Smooth muscle cell (in vitro differentiated cells): ENCODE measurements around the gene CNOT10. TPM values are rescaled to one million over a fixed set of nuclear protein-coding genes. Genes with fewer than 3 reads are reported as not detected.
"Not testable (repeated sequence)": the region's sequence is repeated elsewhere in the genome, so short reads cannot be mapped to it uniquely, and the experiment has no call there.

Experiments used
- DNase-seq: peaks from one replicate; lab custom pipeline; 2025; ENCODE audit not compliant: unreplicated experiment; lab: John Stamatoyannopoulos, UW
- H2AFZ ChIP-seq: fragments of 200-600 bp; sonication (generic); 2 replicates; pipeline ENCODE4 v1.6.0; 2016; ENCODE audit warnings: antibody characterized with exemption, low read depth, mild to moderate bottlenecking
- H3F3A ChIP-seq: fragments of 200-600 bp; sonication (generic); 2 replicates; pipeline ENCODE4 v1.6.0; 2017; ENCODE audit warnings: antibody characterized with exemption, low read depth
- H3K27ac ChIP-seq: fragments of 200-600 bp; sonication (generic); 2 replicates; pipeline ENCODE4 v1.5.1; 2016; ENCODE audit warnings: low read depth, mild to moderate bottlenecking
- H3K27me3 ChIP-seq: fragments of 200-600 bp; sonication (generic); 2 replicates; pipeline ENCODE4 v1.6.1; 2016; ENCODE audit warnings: low read depth, mild to moderate bottlenecking
- H3K36me3 ChIP-seq: fragments of 200-600 bp; sonication (generic); 2 replicates; pipeline ENCODE4 v1.5.1; 2016; ENCODE audit warnings: low read depth
- H3K4me1 ChIP-seq: fragments of 200-600 bp; sonication (generic); 2 replicates; pipeline ENCODE4 v1.5.1; 2016; ENCODE audit warnings: low read depth
- H3K4me2 ChIP-seq: fragments of 200-600 bp; sonication (generic); 2 replicates; pipeline ENCODE4 v1.6.0; 2016; ENCODE audit warnings: mild to moderate bottlenecking
- H3K4me3 ChIP-seq: fragments of 200-600 bp; sonication (generic); 2 replicates; pipeline ENCODE4 v1.5.1; 2016; ENCODE audit warnings: mild to moderate bottlenecking
- H3K79me2 ChIP-seq: fragments of 200-600 bp; sonication (generic); 2 replicates; pipeline ENCODE4 v1.6.0; 2016; ENCODE audit warnings: low read depth, mild to moderate bottlenecking
- H3K9ac ChIP-seq: fragments of 200-600 bp; sonication (generic); 2 replicates; pipeline ENCODE4 v1.6.0; 2016; ENCODE audit warnings: low read depth
- H3K9me3 ChIP-seq: fragments of 200-600 bp; sonication (generic); replicated peaks from 2 replicates; pipeline ENCODE4 v1.5.1; 2016; ENCODE audit warnings: low read depth
- H4K20me1 ChIP-seq: fragments of 200-600 bp; sonication (generic); 2 replicates; pipeline ENCODE4 v1.6.0; 2016; ENCODE audit warnings: low read depth
- CTCF ChIP-seq: fragments of 200-600 bp; sonication (generic); IDR thresholded peaks from 2 replicates; pipeline ENCODE4 v1.5.1; 2017; ENCODE audit warnings: borderline replicate concordance, mild to moderate bottlenecking, antibody characterized with exemption; ENCODE audit not compliant: insufficient read depth, poor library complexity, severe bottlenecking
- WGBS: methylation state at CpG from one replicate; pipeline ENCODE4 v1.1.7; 2016; ENCODE audit warnings: low lambda C conversion rate; 5-methylcytosine and 5-hydroxymethylcytosine counted together
- polyA plus RNA-seq: library from polyadenylated mRNA; unstranded; fragments of >200 nt; fragmentation: Nextera tagmentation; extraction: Ambion mirVana; gene quantifications from 2 replicates; pipeline ENCODE4 v1.2.1, GENCODE V29; 2016
- total RNA-seq: library from RNA; depleted of rRNA; stranded (reverse); fragments of >200 nt; gene quantifications from 2 replicates; pipeline ENCODE4 v1.2.3, GENCODE V29; 2014

CNOT10 gene
- total and polyA plus RNA-seq, 2 experiments from 2014 or later: 19.4 to 22.9 TPM

- H3K79me2 ChIP-seq: no peaks in the 10 kb centered on the region
- H3K4me1 ChIP-seq: no peaks in the 10 kb centered on the region
- H3K27me3 ChIP-seq: no peaks in the 10 kb centered on the region
- no peaks in the 10 kb centered on the region for H3F3A ChIP-seq
- H3K36me3 ChIP-seq: peaks cover 4% of the 10 kb centered on the region
- no peaks in the 10 kb centered on the region for H3K9me3 ChIP-seq
- H3K4me2 ChIP-seq: no peak overlapping the region
- DNase-seq: no peak
- H2AFZ ChIP-seq: no peak overlapping the region
- H3K4me3 ChIP-seq: no peak overlapping the region
- no peaks in the 10 kb centered on the region for H4K20me1 ChIP-seq
- H3K9ac ChIP-seq: no peak overlapping the region
- H3K27ac ChIP-seq: no peak overlapping the region
- TF ChIP-seq CTCF: no peak
Measured at GRCh38 chr3:32725721-32726120, 40.7 kb downstream of the CNOT10 start.

- H3K4me3 ChIP-seq: no peak overlapping the region
- no peaks in the 10 kb centered on the region for H3K9me3 ChIP-seq
- H3K27ac ChIP-seq: no peak overlapping the region
- H2AFZ ChIP-seq: no peak overlapping the region
- H3K36me3 ChIP-seq: no peaks in the 10 kb centered on the region
- peak; percentile 57 for TF ChIP-seq CTCF
- peaks cover 11% of the 10 kb centered on the region for H4K20me1 ChIP-seq
- H3K4me1 ChIP-seq: peaks cover 13% of the 10 kb centered on the region
- no peaks in the 10 kb centered on the region for H3K27me3 ChIP-seq
- no peak overlapping the region for H3K9ac ChIP-seq
- H3F3A ChIP-seq: no peaks in the 10 kb centered on the region
- DNase-seq: no peak
- no peaks in the 10 kb centered on the region for H3K79me2 ChIP-seq
- H3K4me2 ChIP-seq: no peak overlapping the region
Measured at GRCh38 chr3:32733631-32734229, 48.7 kb downstream of the CNOT10 start.

GRCh38 chr3:32734756-32735155, 49.8 kb downstream of the CNOT10 start:
- 95% methylated on average over 3 of the region's 3 CpGs for WGBS
- Histone ChIP-seq H3K4me2 (no peak overlapping the region), H2AFZ (no peak overlapping the region), H3K27ac (no peak overlapping the region), H3K36me3 (no peaks in the 10 kb centered on the region), H3K79me2 (no peaks in the 10 kb centered on the region), H3K27me3 (no peaks in the 10 kb centered on the region), H4K20me1 (peaks cover 11% of the 10 kb centered on the region), H3F3A (no peaks in the 10 kb centered on the region), H3K4me3 (no peak overlapping the region), H3K9ac (no peak overlapping the region), H3K9me3 (no peaks in the 10 kb centered on the region), H3K4me1 (peaks cover 13% of the 10 kb centered on the region)
- no peak for TF ChIP-seq CTCF
- DNase-seq: no peak

- H3K9me3 ChIP-seq, H4K20me1 ChIP-seq, DNase-seq, H3K9ac ChIP-seq, H3K36me3 ChIP-seq, H3K79me2 ChIP-seq, H3F3A ChIP-seq, H3K4me3 ChIP-seq, H3K27ac ChIP-seq, H3K4me1 ChIP-seq, H3K27me3 ChIP-seq, H2AFZ ChIP-seq, H3K4me2 ChIP-seq: not testable (repeated sequence)
- WGBS: 93% methylated on average over 6 of the region's 6 CpGs
Measured at GRCh38 chr3:32743470-32743869, 58.5 kb downstream of the CNOT10 start.
